ENCODE measurements around the gene SNED1. TPM values are rescaled to one million over a fixed set of nuclear protein-coding genes. Genes with fewer than 3 reads are reported as not detected.

Gene SNED1
- total RNA-seq, 1 donor from 2014 or later, result 34.9 TPM

DNA sequence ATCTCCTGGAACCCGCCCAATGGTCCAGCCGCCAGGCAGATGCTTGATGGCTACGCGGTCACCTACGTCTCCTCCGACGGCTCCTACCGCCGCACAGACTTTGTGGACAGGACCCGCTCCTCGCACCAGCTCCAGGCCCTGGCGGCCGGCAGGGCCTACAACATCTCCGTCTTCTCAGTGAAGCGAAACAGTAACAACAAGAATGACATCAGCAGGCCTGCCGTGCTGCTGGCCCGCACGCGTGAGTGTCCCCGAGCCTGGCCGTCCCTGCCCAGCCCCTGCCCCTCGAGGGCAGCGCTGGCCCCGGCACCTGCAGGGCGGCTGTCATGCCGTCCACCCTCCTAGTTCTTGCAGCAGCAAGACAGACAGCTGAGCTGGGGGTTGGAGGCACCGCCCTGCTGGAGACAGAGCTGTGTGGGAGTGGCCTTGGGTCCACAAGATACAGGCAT lies 67.0 kb downstream of the SNED1 start:
- no peak for DNase-seq (ENCODE audit: low spot score)
- ATAC-seq, result no peak

DNA sequence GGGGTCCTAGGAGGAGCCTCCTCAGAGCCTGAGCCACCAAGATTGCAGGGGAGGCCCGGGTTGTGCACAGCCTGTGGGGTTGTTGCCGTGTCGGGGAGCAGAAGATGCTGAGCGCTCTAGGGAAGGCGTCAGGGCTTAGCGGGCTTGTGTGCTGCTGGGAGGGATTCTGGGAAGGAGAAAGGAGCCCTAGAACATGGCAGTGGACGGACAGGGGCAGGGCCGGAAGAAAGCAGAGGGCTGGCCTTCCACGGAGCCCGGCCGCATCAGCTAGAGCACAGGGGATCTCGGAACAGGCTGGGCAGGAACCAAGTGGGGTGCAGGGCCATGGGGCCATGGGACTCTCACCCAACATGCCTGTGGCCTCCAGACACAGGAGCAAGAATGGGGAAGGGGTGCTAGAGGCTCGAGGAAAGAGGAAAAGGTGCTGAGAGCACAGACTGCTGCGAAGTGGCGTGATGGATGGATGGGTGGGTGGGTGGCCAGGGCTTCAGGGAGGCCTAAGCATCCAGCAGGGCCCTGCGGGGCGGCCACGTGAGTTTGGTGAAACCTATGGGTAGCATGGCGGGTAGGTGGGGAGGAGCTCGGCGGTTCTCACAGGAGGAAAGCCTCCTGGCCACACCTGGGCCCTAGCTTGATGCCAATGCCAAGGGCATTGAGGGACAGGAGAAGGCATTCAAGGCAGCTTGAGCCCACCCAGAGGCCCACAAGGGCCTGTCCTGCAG lies 67.9 kb downstream of the SNED1 start:
- DNase-seq (ENCODE audit: low spot score), result no peak
- ATAC-seq, result no peak

DNA sequence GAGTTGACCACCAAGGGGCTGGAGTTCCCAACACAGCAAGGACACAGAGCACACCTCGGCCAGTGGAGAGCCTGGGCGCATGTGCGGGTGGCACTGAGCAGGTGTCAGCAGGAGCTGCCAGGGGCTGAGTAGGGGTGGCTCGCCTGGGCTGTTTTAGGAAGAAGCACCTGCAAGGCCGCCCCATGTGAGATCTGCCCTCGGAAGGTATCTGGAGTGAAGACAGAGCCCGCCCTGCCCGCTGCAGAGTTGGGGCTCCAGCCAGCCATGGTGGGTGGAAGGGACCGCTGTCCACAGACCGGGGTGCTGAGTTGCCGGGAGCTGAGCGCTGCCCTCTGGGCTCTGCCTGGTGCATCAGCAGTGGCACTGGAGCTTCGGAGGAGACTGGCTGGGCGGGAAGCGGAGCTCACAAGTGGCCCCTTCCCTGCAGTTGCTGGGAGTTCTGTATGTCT lies 68.5 kb downstream of the SNED1 start:
- no peak for DNase-seq (ENCODE audit: low spot score)

DNA sequence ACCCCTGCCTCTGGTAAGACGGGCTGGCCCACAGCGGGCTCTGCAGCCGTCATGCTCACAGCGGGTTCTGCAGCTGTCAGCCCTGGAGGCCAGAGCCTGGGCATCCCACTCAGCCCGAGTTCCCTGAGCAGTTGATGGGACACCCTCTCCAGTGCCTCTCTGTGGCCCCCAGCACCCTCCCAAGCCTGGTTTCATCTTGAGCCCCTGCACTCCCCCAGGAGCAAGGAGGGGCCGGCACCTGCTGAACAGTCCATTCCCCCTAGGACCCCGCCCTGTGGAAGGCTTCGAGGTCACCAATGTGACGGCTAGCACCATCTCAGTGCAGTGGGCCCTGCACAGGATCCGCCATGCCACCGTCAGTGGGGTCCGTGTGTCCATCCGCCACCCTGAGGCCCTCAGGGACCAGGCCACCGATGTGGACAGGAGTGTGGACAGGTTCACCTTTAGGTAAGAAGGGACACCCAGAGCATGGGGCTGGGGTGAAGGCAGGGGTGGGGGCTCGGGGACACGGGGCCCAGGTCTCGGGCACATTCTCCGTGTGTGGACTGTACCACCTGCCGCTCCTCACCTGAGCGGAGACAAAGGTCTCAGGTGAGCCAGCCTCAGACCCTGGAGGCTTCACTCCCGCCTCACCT lies 69.2 kb downstream of the SNED1 start:
- DNase-seq (ENCODE audit: low spot score), result no peak
- no peak for ATAC-seq

More for the DNA sequence above, 68.5 kb downstream of the SNED1 start:
- no peak for ATAC-seq

DNA sequence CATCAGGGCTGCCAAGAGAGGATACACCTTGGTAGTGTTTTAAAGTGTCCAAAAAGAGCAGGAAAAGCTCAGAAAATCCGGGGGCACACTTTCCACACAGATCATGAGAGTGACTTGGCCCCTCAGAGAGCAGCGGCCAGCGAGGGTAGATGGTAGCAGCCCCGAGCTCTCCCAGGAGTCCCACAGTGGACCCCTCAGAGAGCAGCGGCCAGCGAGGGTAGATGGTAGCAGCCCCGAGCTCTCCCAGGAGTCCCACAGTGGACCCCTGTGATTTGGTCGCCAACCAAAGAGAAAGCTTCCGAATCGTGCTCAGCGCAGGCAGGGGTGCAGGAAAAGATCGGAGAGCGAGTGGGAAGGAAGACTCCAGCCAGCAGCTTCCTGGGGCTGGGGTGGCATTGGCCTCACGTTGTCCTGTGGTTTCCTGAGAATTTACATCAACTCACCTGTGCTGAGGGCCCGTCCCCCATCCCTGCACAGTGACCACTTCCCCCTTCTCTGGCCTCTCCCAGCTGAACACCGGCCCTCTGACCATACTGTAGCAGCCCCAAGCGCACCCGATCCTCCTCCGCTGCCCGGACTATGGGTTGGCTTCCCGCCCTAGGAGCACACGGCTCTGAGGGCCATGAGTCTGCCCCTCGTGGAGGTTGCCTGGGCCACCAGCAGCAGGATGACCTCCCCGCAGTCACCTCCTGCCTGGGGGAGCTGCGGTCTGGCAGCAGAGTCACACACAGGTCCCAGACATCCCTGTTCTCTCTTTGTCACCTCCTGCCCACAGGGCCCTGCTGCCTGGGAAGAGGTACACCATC lies 69.9 kb downstream of the SNED1 start:
- no peak for ATAC-seq
- no peak for DNase-seq (ENCODE audit: low spot score)

DNA sequence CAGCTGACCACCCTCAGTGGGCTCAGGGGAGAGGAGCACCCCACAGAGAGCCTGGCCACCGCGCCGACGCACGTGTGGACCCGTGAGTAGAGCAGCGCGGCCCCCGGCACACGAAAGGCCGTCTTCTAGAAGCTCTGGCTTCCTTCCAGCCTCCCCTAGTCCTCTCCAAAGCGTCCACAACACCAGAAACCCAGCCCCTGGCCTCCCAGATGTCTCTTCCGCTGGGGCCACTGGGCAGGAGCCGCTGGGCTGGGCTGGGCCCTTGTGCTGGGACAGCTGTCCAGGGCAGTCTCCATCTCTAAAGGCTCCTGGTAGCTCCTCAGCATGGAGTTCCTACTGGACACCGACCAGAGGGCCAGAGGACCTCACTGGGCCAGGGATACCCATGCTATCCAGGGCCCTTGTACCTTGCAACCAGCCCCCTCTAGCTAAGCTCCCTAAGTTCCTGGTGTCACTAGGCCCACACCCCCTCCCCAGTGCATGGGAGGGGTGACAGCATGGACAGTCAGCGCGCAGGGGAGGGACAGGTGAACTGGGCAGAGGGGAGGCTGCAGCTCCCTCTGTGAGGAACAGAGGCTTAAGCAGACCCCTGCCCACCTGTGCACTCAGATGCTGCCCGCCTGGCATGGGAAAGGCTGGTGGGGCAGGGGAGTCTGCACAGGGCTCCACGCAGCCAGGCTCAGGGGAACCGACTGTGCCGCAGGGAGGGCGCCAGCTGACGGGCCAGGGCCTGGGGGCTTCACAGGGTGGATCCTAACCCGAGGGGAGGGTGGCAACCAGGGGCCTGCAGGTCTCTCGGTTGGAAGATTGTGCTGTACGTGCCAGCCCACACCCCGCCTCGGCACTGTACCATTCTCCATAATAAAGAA lies 70.8 kb downstream of the SNED1 start:
- no peak for ATAC-seq
- DNase-seq (ENCODE audit: low spot score), result no peak

DNA sequence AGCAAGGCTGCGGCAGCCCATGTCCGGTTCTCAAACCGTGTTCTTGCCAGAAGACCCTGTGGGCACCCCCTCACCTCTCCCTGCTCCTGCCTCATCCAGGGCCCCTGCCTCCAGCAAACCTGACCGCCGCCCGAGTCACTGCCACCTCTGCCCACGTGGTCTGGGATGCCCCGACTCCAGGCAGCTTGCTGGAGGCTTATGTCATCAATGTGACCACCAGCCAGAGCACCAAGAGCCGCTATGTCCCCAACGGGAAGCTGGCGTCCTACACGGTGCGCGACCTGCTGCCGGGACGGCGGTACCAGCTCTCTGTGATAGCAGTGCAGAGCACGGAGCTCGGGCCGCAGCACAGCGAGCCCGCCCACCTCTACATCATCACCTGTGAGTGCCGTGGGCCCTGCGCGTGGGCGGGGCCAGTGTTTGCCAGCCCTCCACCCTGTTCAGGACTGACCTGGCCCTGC lies 71.4 kb downstream of the SNED1 start:
- DNase-seq (ENCODE audit: low spot score) (no peak), ATAC-seq (no peak)

DNA sequence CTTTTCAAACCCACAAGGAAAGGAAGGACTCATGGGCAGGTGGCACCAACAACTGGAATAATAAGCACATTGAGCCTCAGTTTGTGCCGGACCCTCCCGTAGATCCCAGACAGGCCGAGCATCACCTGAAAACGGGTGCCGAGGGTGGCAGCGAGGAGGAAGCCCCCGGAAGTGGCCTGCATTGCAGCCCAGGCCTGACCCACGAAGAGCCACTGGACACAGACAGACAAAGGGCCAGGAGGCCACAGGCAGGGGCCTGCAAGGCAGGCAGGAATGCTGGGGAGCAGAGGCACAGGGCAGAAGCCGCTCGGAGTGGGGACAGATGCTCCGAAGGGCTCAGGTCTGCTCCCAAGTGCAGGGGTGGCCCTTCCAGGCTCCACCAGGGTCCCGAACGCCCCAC lies 71.9 kb downstream of the SNED1 start:
- DNase-seq (ENCODE audit: low spot score), result no peak
- no peak for ATAC-seq

DNA sequence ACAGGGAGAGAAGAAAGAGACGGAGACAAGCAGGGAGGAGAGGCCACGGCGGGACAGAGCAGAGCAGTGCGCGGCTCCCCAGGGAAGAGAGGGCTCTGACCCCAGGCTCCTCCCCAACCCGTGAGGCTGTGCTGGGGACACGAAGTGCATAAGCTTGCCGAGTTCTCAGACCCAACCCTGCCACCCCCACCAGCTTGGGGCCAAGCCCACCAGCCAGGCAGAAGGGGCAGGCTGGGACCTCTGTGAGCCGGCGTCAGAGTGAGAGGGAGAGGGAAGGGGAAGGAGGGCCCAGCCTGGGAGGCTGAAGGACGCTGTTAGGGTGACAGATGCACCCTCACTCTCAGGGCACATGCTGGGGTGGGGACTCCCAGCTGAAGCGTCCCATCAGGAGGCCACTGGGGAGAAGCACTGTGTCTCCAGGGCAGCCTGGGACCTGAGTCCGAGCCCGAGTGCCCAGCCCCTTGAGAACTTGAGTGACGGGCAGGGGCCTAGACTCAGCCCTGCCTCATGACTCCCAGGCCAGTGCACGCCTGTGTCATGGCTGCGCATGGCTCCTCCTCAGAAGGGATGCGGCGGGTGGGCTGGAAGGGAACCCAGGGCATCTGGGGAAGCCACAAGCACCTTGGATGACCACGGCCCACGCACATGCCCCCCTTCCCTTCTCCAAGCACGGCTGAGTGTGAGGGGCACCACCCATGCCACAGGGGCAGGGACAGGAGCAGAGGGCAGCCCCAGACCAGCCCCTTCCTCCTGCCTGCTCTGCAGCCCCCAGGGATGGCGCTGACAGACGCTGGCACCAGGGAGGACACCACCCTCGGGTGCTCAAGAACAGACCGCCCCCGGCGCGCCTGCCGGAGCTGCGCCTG lies 72.6 kb downstream of the SNED1 start:
- DNase-seq (ENCODE audit: low spot score) (no peak), ATAC-seq (no peak)

DNA sequence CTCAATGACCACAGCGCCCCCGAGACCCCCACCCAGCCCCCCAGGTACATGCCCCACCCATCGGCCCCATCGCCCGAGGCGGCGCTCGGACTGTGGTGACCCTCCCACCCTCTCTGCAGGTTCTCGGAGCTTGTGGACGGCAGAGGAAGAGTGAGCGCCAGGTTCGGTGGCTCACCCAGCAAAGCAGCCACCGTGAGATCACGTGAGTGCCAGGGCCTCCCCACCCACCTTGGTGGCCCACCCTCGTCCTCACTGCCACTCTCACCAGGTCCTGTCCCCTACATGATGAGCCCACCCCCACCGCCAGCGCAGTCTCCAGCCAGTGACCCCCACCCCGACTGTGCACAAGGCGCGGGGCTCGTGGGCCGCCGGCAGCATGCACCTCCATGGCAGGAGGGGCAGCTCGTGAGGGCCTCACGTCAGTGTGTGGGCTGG lies 73.3 kb downstream of the SNED1 start:
- ATAC-seq (no peak), DNase-seq (ENCODE audit: low spot score) (no peak)

DNA sequence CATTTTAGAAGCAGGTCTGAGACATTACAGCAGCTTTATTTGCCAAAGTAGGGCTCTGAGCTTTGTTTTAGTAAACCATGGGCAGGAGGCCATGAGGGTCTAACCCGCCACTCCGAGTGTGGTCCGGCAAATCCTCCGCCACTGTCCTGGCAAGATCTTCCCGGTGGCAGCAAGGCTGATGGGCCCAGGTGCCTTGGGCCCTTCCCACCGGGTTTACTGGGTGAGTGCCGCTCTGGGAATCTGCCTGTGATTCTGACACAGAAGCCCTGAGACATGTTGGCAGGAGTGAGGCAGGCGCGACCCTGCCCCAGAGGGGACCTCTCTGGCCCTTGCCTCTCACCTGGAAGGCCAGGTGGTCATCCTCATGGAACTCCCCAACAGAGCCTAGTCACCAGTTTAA lies 73.7 kb downstream of the SNED1 start:
- DNase-seq (ENCODE audit: low spot score), result no peak
- no peak for ATAC-seq

DNA sequence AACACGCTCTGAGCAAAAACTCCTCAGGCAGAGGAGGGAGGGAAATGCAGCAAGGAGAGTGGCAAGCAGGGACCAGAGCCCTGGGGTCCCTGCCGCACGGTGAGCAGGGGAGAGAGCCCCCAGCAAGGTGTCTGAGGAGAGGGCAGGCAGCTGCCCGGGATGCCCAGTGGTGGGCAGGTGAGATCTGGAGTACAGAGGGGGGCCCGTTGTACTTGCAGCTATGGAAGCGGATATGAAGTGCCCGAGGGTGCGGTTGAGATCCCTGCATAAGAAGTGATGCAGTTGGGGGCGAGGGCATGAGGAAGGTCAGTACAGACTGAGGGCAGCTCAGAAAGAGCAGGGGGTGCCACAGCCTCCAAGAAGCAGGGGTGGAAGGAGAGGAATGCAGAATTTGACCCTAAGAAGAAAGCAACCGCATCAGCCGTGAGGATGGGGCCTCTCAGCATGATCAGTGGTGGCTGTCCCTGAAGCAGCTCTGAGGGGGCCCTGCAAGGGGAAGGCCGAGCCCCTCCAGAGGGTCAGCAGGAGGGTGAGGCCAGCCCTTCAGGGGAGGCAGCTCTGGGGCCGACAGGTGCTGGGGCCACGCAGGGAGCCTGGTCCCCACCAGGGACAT lies 74.2 kb downstream of the SNED1 start:
- no peak for ATAC-seq

DNA sequence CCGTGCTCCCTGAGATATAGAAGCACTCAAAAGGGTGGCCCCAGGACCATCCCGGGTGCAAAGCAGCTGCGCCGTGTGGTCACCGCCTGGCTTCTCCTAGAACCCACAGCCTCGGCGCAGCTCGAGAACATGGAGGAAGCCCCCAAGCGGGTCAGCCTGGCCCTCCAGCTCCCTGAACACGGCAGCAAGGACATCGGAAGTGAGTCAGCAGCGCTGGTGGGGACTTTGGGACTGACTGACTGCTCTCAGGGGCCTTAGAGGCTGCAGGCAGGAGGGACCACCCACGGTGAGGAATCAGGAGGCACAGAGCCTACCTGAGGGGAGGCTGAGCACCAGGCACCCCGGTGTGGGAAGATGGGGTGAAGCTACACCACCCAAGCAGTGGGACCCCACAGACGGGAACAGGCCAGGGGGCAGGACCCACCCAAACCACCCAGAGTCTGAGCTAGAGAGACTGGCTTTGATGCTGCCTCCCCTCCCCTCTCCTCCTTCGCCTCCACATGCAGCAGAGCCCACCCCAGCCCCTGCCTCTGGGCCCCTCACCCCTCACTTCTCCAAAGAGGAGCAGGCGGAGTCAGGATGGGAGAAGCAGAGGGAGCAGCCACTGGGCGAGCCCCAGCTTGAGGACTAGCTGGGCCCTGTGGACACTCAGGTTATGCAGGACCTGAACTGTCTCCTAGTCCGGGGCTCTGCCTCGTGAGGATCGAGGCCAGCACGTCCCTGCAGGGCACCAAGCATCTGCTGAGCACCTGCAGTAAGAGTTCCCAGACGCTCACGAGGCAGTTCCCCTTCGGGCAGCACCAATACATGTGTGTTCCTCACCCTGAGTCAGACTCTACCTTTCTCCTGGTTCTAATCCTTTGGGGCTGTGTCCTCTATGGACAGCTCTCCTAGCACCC lies 75.0 kb downstream of the SNED1 start:
- no peak for DNase-seq (ENCODE audit: low spot score)
- ATAC-seq, result no peak

More for the DNA sequence above, 74.2 kb downstream of the SNED1 start:
- DNase-seq (ENCODE audit: low spot score), result no peak

DNA sequence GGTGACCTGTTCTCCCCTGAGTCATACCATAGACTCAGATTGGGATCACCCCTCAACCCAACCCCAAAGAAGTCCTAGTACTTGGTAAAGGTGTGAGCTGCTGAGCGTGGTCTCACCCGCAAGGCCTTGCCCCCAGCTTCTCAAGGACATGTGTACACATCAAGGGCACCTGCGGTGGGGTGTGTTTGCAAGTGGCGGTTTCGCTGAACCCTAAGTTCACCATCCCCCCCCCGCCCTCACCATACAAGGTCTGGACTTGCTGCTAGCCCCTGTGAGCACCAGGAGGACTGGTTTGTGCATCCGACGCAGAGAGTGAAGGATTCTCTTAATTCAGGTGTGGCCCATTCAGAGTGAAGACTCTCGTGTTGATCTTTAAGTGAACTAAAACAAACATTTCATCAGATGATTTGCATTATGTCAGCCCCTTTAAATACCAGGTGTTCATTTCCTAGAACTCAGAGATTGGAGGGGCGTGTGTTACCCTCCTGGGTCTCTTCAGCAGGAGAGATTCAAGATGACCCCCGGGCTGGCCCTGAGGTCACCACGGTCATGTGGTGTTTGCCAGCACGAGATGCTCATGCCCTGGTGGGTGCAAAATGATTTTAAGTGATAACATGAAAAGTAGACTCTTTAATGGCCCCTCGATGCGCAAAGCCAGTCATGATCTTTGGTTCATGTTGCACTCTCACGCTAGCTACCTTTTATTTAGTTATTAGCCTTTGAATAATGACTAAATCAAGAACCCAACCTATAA lies 75.8 kb downstream of the SNED1 start:
- no peak for ATAC-seq
- DNase-seq (ENCODE audit: low spot score), result no peak

DNA sequence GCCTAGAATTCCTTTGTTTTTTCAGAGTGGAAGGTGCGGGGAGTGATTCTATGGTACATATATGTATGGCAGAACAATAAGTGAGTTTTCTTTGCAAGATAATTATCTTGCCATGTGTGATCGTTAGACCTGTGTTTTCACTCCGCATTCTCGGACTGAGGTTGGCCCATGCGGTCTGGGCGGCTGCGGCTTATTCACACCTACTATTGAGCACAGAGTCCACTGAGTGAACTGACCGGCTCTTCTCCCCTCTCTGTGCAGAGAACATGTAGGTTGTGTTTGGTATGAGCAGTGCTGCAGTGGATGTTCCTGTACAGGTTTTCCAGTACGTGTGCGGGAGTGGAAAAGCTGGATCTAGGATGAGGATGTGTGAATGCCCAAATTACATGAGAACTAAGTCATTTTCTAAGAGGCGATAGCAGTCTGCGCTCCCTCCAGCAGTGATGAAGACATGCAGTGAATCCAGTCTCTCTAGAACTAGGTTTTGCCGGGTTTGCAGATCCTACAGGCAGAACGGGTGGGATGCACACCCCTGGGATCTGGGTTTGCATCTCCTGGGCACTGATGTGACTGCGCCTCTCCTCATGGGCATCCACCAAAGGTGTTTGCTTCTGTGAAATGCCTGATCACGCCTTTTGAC lies 76.6 kb downstream of the SNED1 start:
- no peak for DNase-seq (ENCODE audit: low spot score)
- no peak for ATAC-seq

DNA sequence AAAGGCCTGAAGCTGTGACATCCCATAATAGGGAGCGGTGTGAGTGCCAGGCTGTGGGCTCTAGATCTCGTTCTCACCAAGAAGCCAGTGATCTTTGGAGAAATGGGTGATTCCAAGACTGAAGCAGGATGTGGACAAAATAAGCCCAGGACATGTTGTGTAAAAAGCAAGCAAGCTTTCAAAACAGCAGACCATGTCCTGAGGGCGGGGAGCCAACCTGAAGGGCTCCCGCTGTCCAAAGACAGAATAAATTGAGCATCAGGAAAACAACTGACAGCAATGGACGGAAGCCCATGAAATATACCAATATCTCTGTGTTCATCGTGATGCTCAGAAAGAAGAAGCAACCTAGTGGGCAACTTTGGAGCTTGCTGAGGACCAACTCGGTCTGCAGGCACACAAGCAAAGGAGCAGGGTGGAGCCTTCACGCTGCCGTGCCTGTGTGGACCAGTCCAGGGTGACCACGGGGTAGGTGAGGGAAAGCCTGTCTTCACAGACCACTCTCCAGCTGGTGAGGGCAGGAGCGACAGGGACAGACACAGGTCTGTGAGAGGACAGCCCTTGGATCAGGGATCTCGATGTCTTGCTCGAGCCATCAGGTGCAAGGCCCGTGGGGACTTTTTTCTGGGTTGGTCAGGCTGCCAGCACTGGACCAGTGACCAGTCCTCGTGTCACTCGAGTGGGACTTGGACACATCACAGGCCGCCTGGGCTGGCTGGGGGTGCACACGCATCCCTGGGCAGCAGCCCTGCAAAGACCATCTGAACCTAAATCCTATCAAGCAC lies 82.2 kb downstream of the SNED1 start:
- DNase-seq (ENCODE audit: low spot score) (no peak), ATAC-seq (peak; percentile 66)
